Upper lobe of left lung (tissue), 6 donors: ENCODE data around the gene CTSH. TPM values are rescaled to one million over a fixed set of nuclear protein-coding genes. Genes with fewer than 3 reads are reported as not detected.

Experiments used
- ATAC-seq, 2 donors: fragments of 200-7000 bp; cut with Tn5 transposase; one replicate each; pipeline ENCODE4 v1.9.1; 2022; ENCODE audit warnings: mild to moderate bottlenecking in 2 of 2, moderate library complexity in 2 of 2; ENCODE audit not compliant: low FRiP score in 2 of 2
- DNase-seq, 2 donors: peaks; one replicate each; pipeline ENCODE4 v3.0.0-alpha.2; 2019 to 2020
- H3K27ac ChIP-seq, 4 donors: fragments of 200-600 bp; sonication (generic); one replicate each; pipeline ENCODE4 v1.5.1; 2016 to 2019
- H3K27me3 ChIP-seq, 4 donors: fragments of 200-600 bp; sonication (generic); one replicate each; pipeline ENCODE4 v1.5.1; 2017 to 2019
- H3K36me3 ChIP-seq, 4 donors: fragments of 200-600 bp; sonication (generic); one replicate each; pipeline ENCODE4 v1.5.1; 2016 to 2019
- H3K4me1 ChIP-seq, 4 donors: fragments of 200-600 bp; sonication (generic); one replicate each; pipeline ENCODE4 v1.5.1; 2018 to 2019
- H3K4me3 ChIP-seq, 4 donors: fragments of 200-600 bp; sonication (generic); one replicate each; pipeline ENCODE4 v1.5.1; 2017 to 2019; ENCODE audit warnings: mild to moderate bottlenecking in 2 of 4, moderate library complexity in 1 of 4
- H3K9me3 ChIP-seq, 4 donors: fragments of 200-600 bp; sonication (generic); one replicate each; pipeline ENCODE4 v1.5.1; 2018 to 2019
- CTCF ChIP-seq, 6 experiments: fragments of 450-650 bp in 4 of 6; fragments of 200-600 bp in 2 of 6; sonication (generic) in 2 of 6; IDR thresholded peaks; one replicate each; pipeline ENCODE4 v1.5.1; 2016 to 2019; ENCODE audit warnings: antibody characterized with exemption in 6 of 6
- EP300 ChIP-seq, 4 donors: sonication (generic); formaldehyde crosslinking; IDR thresholded peaks; one replicate each; pipeline ENCODE4 v1.5.1; 2017; ENCODE audit warnings: antibody characterized with exemption in 4 of 4, control low read depth in 2 of 4
- POLR2A ChIP-seq, 4 donors: fragments of 450-650 bp; IDR thresholded peaks; one replicate each; pipeline ENCODE4 v1.5.1; 2016 to 2017; ENCODE audit warnings: antibody characterized with exemption in 4 of 4, mild to moderate bottlenecking in 2 of 4
- POLR2AphosphoS5 ChIP-seq, 2 donors: sonication (generic); formaldehyde crosslinking; IDR thresholded peaks; one replicate each; pipeline ENCODE4 v1.5.1; 2017; ENCODE audit warnings: antibody characterized with exemption in 2 of 2
- WGBS, 2 donors: methylation state at CpG; one replicate each; pipeline ENCODE4 v1.1.5; 2017 to 2018; 5-methylcytosine and 5-hydroxymethylcytosine counted together
- total RNA-seq, 6 donors: library from RNA; depleted of rRNA in 4 of 6; stranded (reverse); fragments of >200 nt in 4 of 6; gene quantifications; one replicate each; pipeline versions ENCODE4 v1.1.0 to v1.2.1, GENCODE V29; 2016 to 2021
- donor health status: DM: no; HTN: no; CAD: no; lungs with moderate emphysema.
- donor health status: DM: no; HTN: yes; CAD: no; lungs with severe emphysema.

Gene CTSH
- total RNA-seq, 6 donors from 2014 or later, result 699 to 3,907 (median 1,498) TPM

- DNase-seq, result no peak
Observed at GRCh38 chr15:78969687-78970349, 25.0 kb upstream of the CTSH start.

GRCh38 chr15:78968539-78969271, 23.9 kb upstream of the CTSH start:
- TF ChIP-seq POLR2A (IDR thresholded peaks at IDR 0.05) (no peak), CTCF (IDR thresholded peaks at IDR 0.05) (no peak), POLR2AphosphoS5 (IDR thresholded peaks at IDR 0.05) (no peak), EP300 (IDR thresholded peaks at IDR 0.05) (no peak)
- DNase-seq, result no peak
- H3K27ac ChIP-seq, result peak overlapping the region in 2 of 4 donors; percentile 27 to 42
- ATAC-seq, result no peak
- WGBS, 2 donors, result 74 to 79% methylated on average over 5 of the region's 5 CpGs
- H3K27me3 ChIP-seq, result no peaks in the 10 kb centered on the region
- peaks cover 0 to 5% (median 4%) of the 10 kb centered on the region in 4 donors for H3K4me1 ChIP-seq
- H3K36me3 ChIP-seq, result no peaks in the 10 kb centered on the region
- H3K9me3 ChIP-seq, result no peaks in the 10 kb centered on the region
- no peak overlapping the region for H3K4me3 ChIP-seq

More at GRCh38 chr15:78969687-78970349, 25.0 kb upstream of the CTSH start:
- WGBS, 2 donors, result 80 to 83% methylated on average over 5 of the region's 5 CpGs
- H3K4me3 ChIP-seq, result no peak overlapping the region
- TF ChIP-seq POLR2AphosphoS5 (IDR thresholded peaks at IDR 0.05), result no peak
- TF ChIP-seq CTCF (IDR thresholded peaks at IDR 0.05), result no peak
- peaks cover 0 to 5% (median 4%) of the 10 kb centered on the region in 4 donors for H3K4me1 ChIP-seq
- peak in 1 of 2 donors; percentile 68 for ATAC-seq
- H3K27me3 ChIP-seq, result no peaks in the 10 kb centered on the region
- no peaks in the 10 kb centered on the region for H3K9me3 ChIP-seq
- no peak overlapping the region for H3K27ac ChIP-seq
- H3K36me3 ChIP-seq, result no peaks in the 10 kb centered on the region

- WGBS, 2 donors, result 88 to 100% methylated on average over 1 to 2 of the region's 2 CpGs
- peak overlapping the region in 1 of 4 donors; percentile 27 for H3K27ac ChIP-seq
- TF ChIP-seq POLR2A (IDR thresholded peaks at IDR 0.05) (no peak), POLR2AphosphoS5 (IDR thresholded peaks at IDR 0.05) (no peak), EP300 (IDR thresholded peaks at IDR 0.05) (no peak), CTCF (IDR thresholded peaks at IDR 0.05) (no peak)
- peaks cover 0 to 5% (median 4%) of the 10 kb centered on the region in 4 donors for H3K4me1 ChIP-seq
- H3K4me3 ChIP-seq, result no peak overlapping the region
- no peaks in the 10 kb centered on the region for H3K27me3 ChIP-seq
- ATAC-seq (no peak), DNase-seq (no peak)
- no peaks in the 10 kb centered on the region for H3K9me3 ChIP-seq
- H3K36me3 ChIP-seq, result no peaks in the 10 kb centered on the region
Observed at GRCh38 chr15:78968114-78968513, 23.3 kb upstream of the CTSH start.

GRCh38 chr15:78960308-78960707, 15.5 kb upstream of the CTSH start:
- Histone ChIP-seq H3K27ac (no peak overlapping the region), H3K36me3 (no peaks in the 10 kb centered on the region), H3K4me1 (no peaks in the 10 kb centered on the region), H3K27me3 (no peaks in the 10 kb centered on the region), H3K9me3 (no peaks in the 10 kb centered on the region), H3K4me3 (no peak overlapping the region)
- ATAC-seq, result peak in 1 of 2 donors; percentile 28
- WGBS, 2 donors, result 80 to 88% methylated on average over 5 of the region's 6 CpGs
- TF ChIP-seq EP300 (IDR thresholded peaks at IDR 0.05) (no peak), POLR2A (IDR thresholded peaks at IDR 0.05) (no peak)
- DNase-seq, result no peak

- TF ChIP-seq POLR2A (IDR thresholded peaks at IDR 0.05) (no peak), EP300 (IDR thresholded peaks at IDR 0.05) (no peak), CTCF (IDR thresholded peaks at IDR 0.05) (no peak), POLR2AphosphoS5 (IDR thresholded peaks at IDR 0.05) (no peak)
- no peak for DNase-seq
Observed at GRCh38 chr15:78959360-78959759, 14.5 kb upstream of the CTSH start.

More at GRCh38 chr15:78959360-78959759, 14.5 kb upstream of the CTSH start:
- no peak for ATAC-seq
- Histone ChIP-seq H3K27ac (no peak overlapping the region), H3K36me3 (no peaks in the 10 kb centered on the region), H3K4me3 (no peak overlapping the region), H3K27me3 (no peaks in the 10 kb centered on the region), H3K9me3 (no peaks in the 10 kb centered on the region), H3K4me1 (no peaks in the 10 kb centered on the region)
- WGBS, 2 donors, result 97 to 99% methylated on average over 10 of the region's 10 CpGs
